Activated naive CD8-positive, alpha-beta T cell (primary cell): ENCODE data around the gene ZNG1A.
A peak's percentile ranks its signal among the peaks of the same experiment; 100 is the strongest.
"Not testable (repeated sequence)": the region's sequence is repeated elsewhere in the genome, so short reads cannot be mapped to it uniquely, and the experiment has no call there.

Experiments
- H3K27ac Mint-ChIP-seq: one replicate; pipeline ENCODE4 v1.8.0; 2021; ENCODE audit warnings: mixed read lengths
- H3K27me3 Mint-ChIP-seq: one replicate; pipeline ENCODE4 v1.8.0; 2021; ENCODE audit warnings: mixed read lengths
- H3K36me3 Mint-ChIP-seq: one replicate; pipeline ENCODE4 v1.8.0; 2021; ENCODE audit warnings: mixed read lengths
- H3K4me1 Mint-ChIP-seq: one replicate; pipeline ENCODE4 v1.8.0; 2021; ENCODE audit warnings: low read depth, mixed read lengths
- H3K4me3 Mint-ChIP-seq: one replicate; pipeline ENCODE4 v1.8.0; 2021; ENCODE audit warnings: mild to moderate bottlenecking, mixed read lengths
- H3K9me3 Mint-ChIP-seq: one replicate; pipeline ENCODE4 v1.8.0; 2021; ENCODE audit warnings: low read depth, mixed read lengths

Gene ZNG1A

GRCh38 chr9:212297-212696 is 33.4 kb upstream of the ZNG1A start:
- no peaks in the 10 kb centered on the region for H3K9me3 Mint-ChIP-seq
- H3K4me3 Mint-ChIP-seq, result no peak overlapping the region
- H3K4me1 Mint-ChIP-seq, result peaks cover 3% of the 10 kb centered on the region
- peaks cover 5% of the 10 kb centered on the region for H3K27me3 Mint-ChIP-seq
- no peaks in the 10 kb centered on the region for H3K36me3 Mint-ChIP-seq
- no peak overlapping the region for H3K27ac Mint-ChIP-seq

- Mint-ChIP-seq H3K4me3 (no peak overlapping the region), H3K36me3 (no peaks in the 10 kb centered on the region), H3K9me3 (no peaks in the 10 kb centered on the region), H3K4me1 (peaks cover 3% of the 10 kb centered on the region), H3K27me3 (peaks cover 2% of the 10 kb centered on the region), H3K27ac (no peak overlapping the region)
Observed at GRCh38 chr9:211557-211956, 32.7 kb upstream of the ZNG1A start.

GRCh38 chr9:211036-211435 is 32.2 kb upstream of the ZNG1A start:
- Mint-ChIP-seq H3K36me3 (no peaks in the 10 kb centered on the region), H3K27me3 (no peaks in the 10 kb centered on the region), H3K27ac (no peak overlapping the region), H3K9me3 (no peaks in the 10 kb centered on the region), H3K4me3 (no peak overlapping the region), H3K4me1 (peaks cover 3% of the 10 kb centered on the region)

GRCh38 chr9:209143-209758 is 30.4 kb upstream of the ZNG1A start:
- Mint-ChIP-seq H3K27me3 (no peaks in the 10 kb centered on the region), H3K4me3 (no peak overlapping the region), H3K4me1 (no peaks in the 10 kb centered on the region), H3K9me3 (no peaks in the 10 kb centered on the region), H3K36me3 (no peaks in the 10 kb centered on the region), H3K27ac (no peak overlapping the region)

- Mint-ChIP-seq H3K27ac (no peak overlapping the region), H3K9me3 (no peaks in the 10 kb centered on the region), H3K27me3 (no peaks in the 10 kb centered on the region)
Observed at GRCh38 chr9:206481-206880, 27.6 kb upstream of the ZNG1A start.

GRCh38 chr9:199601-200000 is 20.7 kb upstream of the ZNG1A start:
- H3K27ac Mint-ChIP-seq, H3K9me3 Mint-ChIP-seq, H3K4me3 Mint-ChIP-seq: not testable (repeated sequence)

More at GRCh38 chr9:206481-206880, 27.6 kb upstream of the ZNG1A start:
- Mint-ChIP-seq H3K4me3 (no peak overlapping the region), H3K4me1 (no peaks in the 10 kb centered on the region), H3K36me3 (no peaks in the 10 kb centered on the region)

GRCh38 chr9:178140-178825 is 573 bp downstream of the ZNG1A start:
- H3K9me3 Mint-ChIP-seq, H3K36me3 Mint-ChIP-seq, H3K27me3 Mint-ChIP-seq, H3K4me1 Mint-ChIP-seq: not testable (repeated sequence)
- Mint-ChIP-seq H3K4me3 (peak overlapping the region; percentile 90), H3K27ac (peak overlapping the region; percentile 89)

More at GRCh38 chr9:199601-200000, 20.7 kb upstream of the ZNG1A start:
- H3K4me1 Mint-ChIP-seq, H3K36me3 Mint-ChIP-seq, H3K27me3 Mint-ChIP-seq: not testable (repeated sequence)

GRCh38 chr9:169757-170156 is 9.1 kb downstream of the ZNG1A start:
- H3K27me3 Mint-ChIP-seq, H3K36me3 Mint-ChIP-seq, H3K9me3 Mint-ChIP-seq: not testable (repeated sequence)

GRCh38 chr9:159871-160270 is 19.0 kb downstream of the ZNG1A start:
- not testable (repeated sequence) for H3K9me3 Mint-ChIP-seq, H3K36me3 Mint-ChIP-seq, H3K27ac Mint-ChIP-seq, H3K27me3 Mint-ChIP-seq, H3K4me3 Mint-ChIP-seq, H3K4me1 Mint-ChIP-seq

More at GRCh38 chr9:169757-170156, 9.1 kb downstream of the ZNG1A start:
- H3K4me3 Mint-ChIP-seq, H3K27ac Mint-ChIP-seq, H3K4me1 Mint-ChIP-seq: not testable (repeated sequence)

GRCh38 chr9:151173-151572 is 27.7 kb downstream of the ZNG1A start:
- H3K36me3 Mint-ChIP-seq, H3K4me3 Mint-ChIP-seq, H3K4me1 Mint-ChIP-seq, H3K9me3 Mint-ChIP-seq, H3K27ac Mint-ChIP-seq, H3K27me3 Mint-ChIP-seq: not testable (repeated sequence)

GRCh38 chr9:139880-140279 is 39.0 kb downstream of the ZNG1A start:
- not testable (repeated sequence) for H3K4me1 Mint-ChIP-seq, H3K4me3 Mint-ChIP-seq, H3K9me3 Mint-ChIP-seq, H3K27me3 Mint-ChIP-seq, H3K36me3 Mint-ChIP-seq, H3K27ac Mint-ChIP-seq

GRCh38 chr9:117995-118467 is 60.8 kb downstream of the ZNG1A start, which contains the start of gene FOXD4:
TSS of gene FOXD4 (minus strand) at chr9:118417. CDS start at chr9:118119, 298 bp downstream.
- H3K9me3 Mint-ChIP-seq, H3K36me3 Mint-ChIP-seq, H3K27ac Mint-ChIP-seq: not testable (repeated sequence)
- peak within 1 kb of the TSS; percentile 49 for H3K4me3 Mint-ChIP-seq
- H3K4me1 Mint-ChIP-seq, result peaks cover 23% of the 10 kb centered on the region
- H3K27me3 Mint-ChIP-seq, result peaks cover 22% of the 10 kb centered on the region

- not testable (repeated sequence) for H3K27ac Mint-ChIP-seq, H3K36me3 Mint-ChIP-seq, H3K9me3 Mint-ChIP-seq
- peak overlapping the region; percentile 49 for H3K4me3 Mint-ChIP-seq
- peaks cover 24% of the 10 kb centered on the region for H3K4me1 Mint-ChIP-seq
- peaks cover 25% of the 10 kb centered on the region for H3K27me3 Mint-ChIP-seq
Observed at GRCh38 chr9:117144-117994, 61.5 kb downstream of the ZNG1A start.

- H3K36me3 Mint-ChIP-seq, H3K9me3 Mint-ChIP-seq: not testable (repeated sequence)
- H3K4me1 Mint-ChIP-seq, result peaks cover 24% of the 10 kb centered on the region
- H3K4me3 Mint-ChIP-seq, result peak overlapping the region; percentile 64
- peak overlapping the region; percentile 16 for H3K27ac Mint-ChIP-seq
- peaks cover 26% of the 10 kb centered on the region for H3K27me3 Mint-ChIP-seq
Observed at GRCh38 chr9:116239-117077, 62.4 kb downstream of the ZNG1A start.

- H3K36me3 Mint-ChIP-seq, H3K9me3 Mint-ChIP-seq: not testable (repeated sequence)
- Mint-ChIP-seq H3K4me1 (peaks cover 24% of the 10 kb centered on the region), H3K27me3 (peaks cover 26% of the 10 kb centered on the region), H3K4me3 (peak overlapping the region; percentile 84), H3K27ac (peak overlapping the region; percentile 70)
Observed at GRCh38 chr9:115118-115451, 63.8 kb downstream of the ZNG1A start.
